Activated CD4-positive, alpha-beta T cell treated with anti-CD3 and anti-CD28 coated beads, Interleukin-2, Interleukin-6, amounts not matched to agents 100 ng/mL and 50 ng/mL, durations not matched to agents 16 hours and 8 hours (primary cell): ENCODE results near the gene ADGRA3.
"Not testable (repeated sequence)": the region's sequence is repeated elsewhere in the genome, so short reads cannot be mapped to it uniquely, and the experiment has no call there.

Experiments
- DNase-seq: peaks from one replicate; pipeline ENCODE4 v3.0.0-alpha.2; 2020

The ADGRA3 gene

DNA sequence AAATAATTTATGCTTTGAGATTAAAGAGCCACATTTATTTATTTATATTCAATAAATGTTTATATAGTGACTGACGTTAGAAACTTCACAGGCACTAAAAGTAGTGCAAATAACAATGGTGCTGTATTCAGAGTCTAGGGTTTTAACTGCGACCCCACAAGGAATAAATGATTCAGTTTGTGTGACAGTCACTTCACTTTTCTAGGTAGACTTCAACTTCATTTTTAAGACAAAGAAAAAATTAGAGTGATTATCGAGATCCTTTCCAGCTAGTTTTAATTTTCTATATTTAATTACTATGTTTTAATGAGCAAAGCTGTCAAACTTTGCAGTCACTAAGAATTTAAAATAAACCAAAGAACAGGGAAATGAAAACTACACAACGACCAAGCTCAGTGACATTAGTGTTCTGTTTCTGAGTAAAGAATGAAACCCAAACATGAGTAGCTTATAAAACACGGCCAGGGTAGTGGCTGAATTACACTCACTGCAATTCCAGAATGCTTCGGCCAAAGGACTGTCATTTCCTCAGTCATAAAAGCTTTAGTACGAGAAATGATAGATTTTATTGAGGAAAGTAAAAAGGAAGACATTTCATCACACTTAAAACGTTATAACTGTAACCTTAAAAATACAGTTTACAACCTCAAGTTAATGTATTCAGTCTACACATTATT, 38.6 kb downstream of the ADGRA3 start:
- no peak for DNase-seq

- DNase-seq = no peak
Measured at GRCh38 chr4:22476011-22476410, 39.9 kb downstream of the ADGRA3 start.

- not testable (repeated sequence) for DNase-seq
Measured at GRCh38 chr4:22475311-22475646, 40.6 kb downstream of the ADGRA3 start.

DNA sequence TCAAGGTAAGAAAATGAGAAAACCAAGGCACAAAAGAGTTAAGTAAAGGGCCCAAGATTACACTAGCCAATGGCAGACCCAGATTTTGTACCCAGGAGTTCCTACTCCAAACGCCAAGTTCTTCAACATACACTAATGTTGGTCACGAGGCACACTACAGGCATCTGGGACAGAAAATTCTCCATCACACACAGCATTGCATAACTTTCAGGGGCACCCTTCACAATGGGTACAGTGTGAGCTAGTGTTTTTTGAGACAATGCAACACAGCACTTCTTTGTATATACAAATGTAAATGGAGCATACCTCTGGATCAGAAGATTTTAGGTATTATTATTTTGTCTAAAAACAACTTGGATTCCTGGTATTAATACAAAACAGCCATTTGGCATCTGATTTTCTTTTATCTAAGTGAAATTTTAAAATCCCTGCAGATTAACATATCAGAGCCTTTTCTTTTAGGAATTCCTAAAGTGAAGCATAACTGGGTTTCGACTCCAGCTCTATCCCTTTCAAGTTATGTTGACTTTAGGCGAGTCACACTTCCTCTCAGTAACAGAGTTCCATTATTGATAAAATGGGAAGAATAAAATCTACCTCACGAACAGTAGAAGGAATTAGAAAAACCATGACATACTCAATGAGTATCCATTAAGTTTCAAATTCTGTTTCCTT, 41.1 kb downstream of the ADGRA3 start:
- no peak for DNase-seq

GRCh38 chr4:22473268-22473667, 42.6 kb downstream of the ADGRA3 start:
- no peak for DNase-seq

- no peak for DNase-seq
Measured at GRCh38 chr4:22471999-22472461, 43.8 kb downstream of the ADGRA3 start.

DNA sequence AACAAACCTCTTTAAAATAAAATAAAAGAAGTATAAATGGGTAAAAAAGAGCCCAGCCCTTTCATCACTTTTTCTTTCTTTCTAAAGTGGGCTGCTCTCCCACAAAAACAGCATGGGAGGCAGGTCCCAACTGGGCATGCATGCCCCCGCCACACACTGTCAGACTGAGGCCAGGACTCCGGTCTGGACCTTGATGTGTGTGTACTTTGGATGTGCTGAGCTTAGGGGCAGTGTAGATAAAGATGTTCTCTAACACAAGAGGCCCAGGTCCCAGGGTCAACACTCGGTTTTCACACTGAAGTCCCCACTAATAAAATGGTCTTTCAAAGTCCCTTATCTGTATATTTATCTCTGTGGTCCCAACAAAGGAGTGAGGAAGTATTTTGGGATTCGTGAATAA, 44.4 kb downstream of the ADGRA3 start:
- DNase-seq = no peak

DNA sequence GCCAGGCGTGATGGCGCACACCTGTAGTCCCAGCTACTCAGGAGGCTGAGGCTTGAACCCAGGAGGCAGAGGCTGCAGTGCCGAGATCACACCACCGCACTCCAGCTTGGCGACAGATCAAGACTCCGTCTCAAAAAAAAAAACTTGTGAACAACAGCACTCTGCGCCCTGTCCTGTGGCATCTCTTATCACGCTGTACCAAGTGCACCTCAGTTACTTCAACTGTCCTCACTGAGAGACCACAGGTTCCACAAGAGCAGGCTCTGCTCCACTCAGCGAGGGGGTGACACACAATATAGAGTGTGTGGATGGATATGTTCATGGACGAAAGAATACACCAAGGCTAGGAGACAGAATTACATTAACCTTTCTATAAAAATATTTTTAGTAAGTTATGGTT, 49.3 kb downstream of the ADGRA3 start:
- no peak for DNase-seq

DNA sequence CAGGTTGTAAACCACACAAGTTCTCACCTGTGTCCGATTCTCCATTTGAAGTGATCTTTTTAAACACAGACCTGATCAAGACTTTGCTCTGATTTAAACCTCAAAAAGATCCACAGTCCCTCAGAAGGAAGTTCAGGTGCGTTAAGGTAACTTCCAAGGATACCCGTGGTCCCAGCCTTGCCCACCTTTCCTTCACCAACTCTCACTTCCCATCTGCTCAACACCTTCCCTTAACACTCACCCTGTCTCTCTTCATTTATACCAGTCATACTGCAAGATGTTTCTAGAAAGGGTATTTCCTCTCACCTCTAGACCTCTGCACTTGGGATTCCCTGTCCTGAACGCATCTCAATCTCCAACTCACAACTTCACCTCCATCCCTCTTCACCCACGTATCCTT, 49.9 kb downstream of the ADGRA3 start:
- DNase-seq = no peak

GRCh38 chr4:22465349-22465748, 50.5 kb downstream of the ADGRA3 start:
- DNase-seq = no peak

GRCh38 chr4:22463179-22463578, 52.7 kb downstream of the ADGRA3 start:
- peak; percentile 19 for DNase-seq

GRCh38 chr4:22462688-22463087, 53.2 kb downstream of the ADGRA3 start:
- DNase-seq = no peak

- no peak for DNase-seq
Measured at GRCh38 chr4:22460266-22460665, 55.6 kb downstream of the ADGRA3 start.

DNA sequence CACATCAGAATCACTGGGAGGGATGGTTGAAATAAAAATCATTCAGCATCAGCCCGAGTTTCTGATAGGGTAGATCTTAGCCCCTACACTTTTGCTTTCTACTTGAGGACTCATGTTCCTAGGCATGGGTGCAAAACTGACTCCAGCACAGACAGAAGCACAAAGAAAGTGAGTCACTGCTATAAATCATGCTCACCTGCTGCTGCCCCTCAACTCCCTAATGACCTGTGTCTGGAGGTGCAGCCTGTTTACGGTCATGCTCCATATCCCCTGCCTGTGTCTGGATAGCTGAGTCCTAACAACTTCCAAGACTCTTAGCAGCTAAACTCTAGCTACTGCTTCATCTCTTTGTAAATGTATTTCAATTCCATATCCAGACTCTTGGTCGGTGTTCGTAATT, 57.8 kb downstream of the ADGRA3 start:
- no peak for DNase-seq

GRCh38 chr4:22457348-22457747, 58.5 kb downstream of the ADGRA3 start:
- DNase-seq = no peak

GRCh38 chr4:22456291-22456690, 59.6 kb downstream of the ADGRA3 start:
- no peak for DNase-seq

DNA sequence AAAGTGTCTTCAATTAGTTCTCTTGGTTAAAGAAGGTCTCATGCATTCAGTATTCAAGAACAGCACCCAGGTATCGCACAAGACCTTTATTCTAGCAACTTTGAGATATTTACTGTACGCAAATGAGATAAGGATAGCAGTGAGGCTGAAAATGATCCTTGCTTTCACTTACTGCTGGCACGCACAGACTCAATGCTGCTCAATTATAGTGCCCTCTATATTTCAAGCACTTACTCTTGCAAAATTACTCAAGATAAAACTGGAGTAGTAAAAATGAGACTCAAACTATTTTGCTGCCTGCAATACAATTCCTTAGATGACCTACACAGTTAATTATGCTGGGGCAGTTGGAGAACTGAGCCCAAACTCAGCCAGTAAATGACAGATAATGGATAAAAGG, 60.9 kb downstream of the ADGRA3 start:
- peak; percentile 1 for DNase-seq

- no peak for DNase-seq
Measured at GRCh38 chr4:22454216-22454838, 61.5 kb downstream of the ADGRA3 start.

DNA sequence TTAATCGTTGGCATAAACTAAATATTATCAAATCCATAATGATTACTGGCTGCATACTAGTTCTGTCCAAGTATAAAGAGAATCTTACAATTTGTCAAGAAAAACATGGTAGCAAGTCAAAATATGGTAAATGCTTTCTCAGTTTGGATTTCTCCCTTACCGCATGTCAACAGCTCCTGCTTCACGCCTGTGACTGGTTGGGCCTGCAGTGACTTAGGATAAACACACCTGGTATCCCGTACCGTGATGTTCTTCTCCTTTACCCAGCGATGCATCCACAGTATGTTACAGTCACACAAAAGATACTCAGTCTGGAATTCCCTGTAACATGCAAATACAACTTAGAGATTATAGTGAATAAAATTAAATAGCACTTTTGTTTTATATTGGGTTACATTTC, 71.1 kb downstream of the ADGRA3 start:
- DNase-seq = no peak

- no peak for DNase-seq
Measured at GRCh38 chr4:22442956-22443355, 72.9 kb downstream of the ADGRA3 start.

DNA sequence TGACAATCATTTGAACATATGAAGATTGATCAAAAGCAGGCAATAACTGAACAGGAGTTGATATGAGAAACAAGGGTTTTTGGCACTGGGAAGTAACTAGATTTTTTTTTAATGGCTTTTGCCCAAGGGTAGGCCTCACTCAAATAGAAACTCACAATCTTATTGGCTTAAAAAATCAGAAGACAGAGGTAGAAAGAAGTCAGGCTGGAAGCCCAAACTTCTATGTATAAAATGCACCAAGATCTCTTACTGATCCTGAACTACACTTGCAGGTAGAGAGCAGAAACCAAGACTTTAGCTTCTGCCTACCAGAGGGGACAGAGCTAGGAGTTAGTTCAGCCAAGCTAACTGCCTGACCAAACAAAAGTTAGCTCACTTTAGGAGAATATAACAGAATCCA, 74.9 kb downstream of the ADGRA3 start:
- DNase-seq = no peak

- DNase-seq = no peak
Measured at GRCh38 chr4:22439947-22440346, 75.9 kb downstream of the ADGRA3 start.

DNA sequence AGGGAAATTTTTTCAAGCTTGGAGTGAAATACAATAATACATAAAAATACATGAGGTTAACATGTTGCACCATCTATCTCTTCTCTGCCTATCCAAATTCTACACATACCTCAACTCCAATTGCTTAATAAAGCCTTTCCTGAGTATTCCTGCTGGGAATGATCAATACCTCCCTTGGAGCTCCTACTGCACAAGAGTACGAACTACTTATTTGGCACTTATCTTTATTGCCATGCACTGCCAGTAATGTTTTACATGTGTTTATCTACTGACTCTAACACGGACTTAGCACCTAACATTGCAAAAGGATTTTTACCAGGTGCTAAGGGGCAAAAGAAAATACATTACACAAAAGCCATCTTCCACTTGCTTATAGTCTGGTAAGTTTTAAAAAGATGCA, 80.2 kb downstream of the ADGRA3 start:
- no peak for DNase-seq

GRCh38 chr4:22434895-22435294, 81.0 kb downstream of the ADGRA3 start:
- no peak for DNase-seq

DNA sequence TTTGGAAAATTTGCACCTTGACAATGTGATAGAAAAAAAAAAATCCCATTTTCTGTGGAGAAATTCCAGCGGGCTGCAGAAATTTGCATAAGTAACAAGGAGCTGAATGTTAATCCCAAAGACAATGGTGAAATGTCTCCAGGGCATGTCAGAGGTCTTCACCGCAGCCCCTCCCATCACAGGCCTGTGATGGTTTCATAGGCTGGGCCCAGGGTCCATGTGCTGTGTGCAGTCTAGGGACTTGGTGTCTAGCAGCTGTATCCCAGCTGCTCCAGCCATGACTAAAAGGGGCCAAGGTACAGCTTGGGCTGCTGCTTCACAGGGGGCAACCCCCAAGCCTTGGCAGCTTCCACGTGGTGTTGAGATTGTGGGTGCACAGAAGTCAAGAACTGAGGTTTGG, 85.2 kb downstream of the ADGRA3 start:
- no peak for DNase-seq
